GM18505 (cell line): ENCODE results near the gene OR2Y1.
"Not testable (repeated sequence)": the region's sequence is repeated elsewhere in the genome, so short reads cannot be mapped to it uniquely, and the experiment has no call there.

ENCODE experiments used
- ATAC-seq: cut with Tn5 transposase; IDR thresholded peaks from one replicate; pipeline ENCODE4 v1.9.1; 2021; ENCODE audit not compliant: unreplicated experiment
- POLR2A ChIP-seq: IDR thresholded peaks from 4 replicates; pipeline ENCODE4 v1.6.1; 2011; ENCODE audit warnings: borderline replicate concordance; ENCODE audit not compliant: insufficient read depth, insufficient read length; ENCODE audit errors: extremely low read depth

The OR2Y1 gene

GRCh38 chr5:180739958-180740357 is at the start of gene OR2Y1:
TSS of gene OR2Y1 (minus strand) at chr5:180740058. CDS start at chr5:180740058, 0 bp downstream.
- ATAC-seq, result no peak
- no peak for TF ChIP-seq POLR2A

GRCh38 chr5:180788651-180789410 is 49.0 kb upstream of the OR2Y1 start:
- ATAC-seq, result not testable (repeated sequence)

- ATAC-seq, result no peak
- TF ChIP-seq POLR2A, result no peak
Measured at GRCh38 chr5:180787711-180788431, 48.0 kb upstream of the OR2Y1 start.

GRCh38 chr5:180786531-180787398 is 46.9 kb upstream of the OR2Y1 start:
- no peak for ATAC-seq
- no peak for TF ChIP-seq POLR2A

- no peak for TF ChIP-seq POLR2A
- no peak for ATAC-seq
Measured at GRCh38 chr5:180785794-180786221, 46.0 kb upstream of the OR2Y1 start.

GRCh38 chr5:180785121-180785781 is 45.4 kb upstream of the OR2Y1 start:
- no peak for TF ChIP-seq POLR2A

GRCh38 chr5:180784497-180785097 is 44.7 kb upstream of the OR2Y1 start:
- TF ChIP-seq POLR2A, result no peak
- ATAC-seq, result no peak

More at GRCh38 chr5:180785121-180785781, 45.4 kb upstream of the OR2Y1 start:
- ATAC-seq, result no peak

- ATAC-seq, result no peak
- no peak for TF ChIP-seq POLR2A
Measured at GRCh38 chr5:180783340-180784052, 43.6 kb upstream of the OR2Y1 start.

GRCh38 chr5:180782748-180783147 is 42.9 kb upstream of the OR2Y1 start:
- TF ChIP-seq POLR2A, result no peak
- no peak for ATAC-seq

- ATAC-seq, result not testable (repeated sequence)
Measured at GRCh38 chr5:180781900-180782326, 42.1 kb upstream of the OR2Y1 start.

GRCh38 chr5:180779985-180780610 is 40.2 kb upstream of the OR2Y1 start:
- TF ChIP-seq POLR2A, result no peak

GRCh38 chr5:180777475-180777874 is 37.6 kb upstream of the OR2Y1 start:
- no peak for ATAC-seq
- no peak for TF ChIP-seq POLR2A

More at GRCh38 chr5:180779985-180780610, 40.2 kb upstream of the OR2Y1 start:
- ATAC-seq, result no peak
